GM12892 (cell line): ENCODE results near the gene KATNIP.
"Not testable (repeated sequence)": the region's sequence is repeated elsewhere in the genome, so short reads cannot be mapped to it uniquely, and the experiment has no call there.

Experiments used
- DNase-seq: peaks from one replicate; pipeline ENCODE4 v3.0.0; 2011; ENCODE audit not compliant: insufficient read length
- FAIRE-seq: peaks from 2 replicates; lab custom pipeline; 2011; peaks lifted over from hg19 to GRCh38; lab: Jason Lieb, UNC
- POLR2A ChIP-seq: IDR thresholded peaks from 2 replicates; pipeline ENCODE4 v1.6.1; 2011; ENCODE audit warnings: low read depth, low read length, control low read depth
- POLR2AphosphoS5 ChIP-seq: IDR thresholded peaks from 2 replicates; pipeline ENCODE4 v1.6.1; 2011; ENCODE audit warnings: low read depth, low read length, control low read depth
- TAF1 ChIP-seq: IDR thresholded peaks from 2 replicates; pipeline ENCODE4 v1.6.1; 2011; ENCODE audit warnings: low read depth, mild to moderate bottlenecking, control low read depth, low read length, borderline replicate concordance

KATNIP gene

GRCh38 chr16:27543801-27544200 lies 6.1 kb upstream of the KATNIP start:
- no peak for TF ChIP-seq POLR2A
- no peak for TF ChIP-seq POLR2AphosphoS5
- TF ChIP-seq TAF1: no peak
- FAIRE-seq: no peak
- no peak for DNase-seq

GRCh38 chr16:27544671-27545070 lies 5.3 kb upstream of the KATNIP start:
- no peak for DNase-seq
- TF ChIP-seq TAF1: no peak
- FAIRE-seq: no peak

- no peak for FAIRE-seq
- DNase-seq: no peak
- TF ChIP-seq TAF1 (no peak), POLR2AphosphoS5 (no peak), POLR2A (no peak)
Measured at GRCh38 chr16:27547134-27547533, 2.8 kb upstream of the KATNIP start.

DNA sequence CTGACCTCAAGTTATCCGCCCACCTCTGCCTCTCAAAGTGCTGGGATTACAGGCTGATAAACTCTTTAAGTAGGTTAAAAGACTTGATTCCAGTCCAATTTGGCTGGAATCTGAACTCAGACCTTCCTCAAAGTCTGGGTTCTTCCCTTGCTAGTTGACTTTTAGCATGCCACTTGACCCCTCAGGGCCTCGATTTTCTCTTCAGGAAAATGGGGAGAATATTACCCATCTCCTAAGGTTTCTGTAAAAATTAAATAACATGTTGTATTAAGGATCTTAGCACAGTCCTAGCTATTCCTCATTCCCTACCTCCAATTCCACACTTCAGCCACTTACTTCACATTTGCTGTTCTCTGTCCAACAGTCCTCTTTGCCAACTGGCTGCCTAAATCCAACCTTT lies 2.1 kb upstream of the KATNIP start:
- TF ChIP-seq POLR2A: no peak
- TF ChIP-seq POLR2AphosphoS5: no peak
- no peak for TF ChIP-seq TAF1
- no peak for FAIRE-seq
- no peak for DNase-seq

DNA sequence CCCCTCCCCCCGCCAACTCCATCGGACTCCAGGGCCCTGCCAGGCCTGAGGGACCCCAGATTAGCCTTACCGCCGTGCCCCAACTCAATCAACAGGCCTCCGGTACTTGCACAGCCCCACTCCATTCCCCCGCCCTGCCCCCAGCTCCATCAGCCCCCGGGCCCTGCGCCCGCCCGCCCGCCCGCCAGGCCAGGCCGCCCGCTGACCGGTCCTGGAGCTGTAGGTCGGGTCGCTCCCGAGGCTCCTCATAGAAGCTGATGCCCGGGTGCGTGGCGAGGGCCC lies 539 bp upstream of the KATNIP start:
- DNase-seq: no peak
- no peak for FAIRE-seq
- TF ChIP-seq TAF1: no peak
- TF ChIP-seq POLR2AphosphoS5: no peak
- no peak for TF ChIP-seq POLR2A

GRCh38 chr16:27550582-27550920 lies 607 bp downstream of the KATNIP start:
- FAIRE-seq (no peak), DNase-seq (no peak)
- TF ChIP-seq POLR2AphosphoS5: no peak
- TF ChIP-seq POLR2A: no peak
- TF ChIP-seq TAF1: no peak

DNA sequence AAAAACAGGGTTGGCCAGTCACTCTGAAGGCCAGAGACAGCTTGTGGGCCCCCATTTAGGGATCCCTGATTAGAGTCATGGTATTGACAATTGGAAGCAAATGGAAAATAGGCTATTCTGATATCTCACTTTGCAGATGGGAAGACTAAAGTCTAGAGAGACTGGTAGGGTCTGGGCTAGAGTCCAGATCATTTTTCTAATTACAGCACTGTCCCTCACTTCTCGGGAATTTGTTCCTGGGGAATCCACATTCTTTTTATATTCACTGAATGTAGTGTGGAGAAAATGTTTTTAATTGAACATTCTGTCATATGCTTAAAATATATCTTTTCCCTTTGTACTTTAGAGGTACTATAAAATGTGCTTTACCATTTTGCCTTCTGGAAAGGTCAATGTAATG lies 1.1 kb downstream of the KATNIP start:
- FAIRE-seq (no peak), DNase-seq (no peak)
- no peak for TF ChIP-seq POLR2AphosphoS5
- no peak for TF ChIP-seq POLR2A
- TF ChIP-seq TAF1: no peak

DNA sequence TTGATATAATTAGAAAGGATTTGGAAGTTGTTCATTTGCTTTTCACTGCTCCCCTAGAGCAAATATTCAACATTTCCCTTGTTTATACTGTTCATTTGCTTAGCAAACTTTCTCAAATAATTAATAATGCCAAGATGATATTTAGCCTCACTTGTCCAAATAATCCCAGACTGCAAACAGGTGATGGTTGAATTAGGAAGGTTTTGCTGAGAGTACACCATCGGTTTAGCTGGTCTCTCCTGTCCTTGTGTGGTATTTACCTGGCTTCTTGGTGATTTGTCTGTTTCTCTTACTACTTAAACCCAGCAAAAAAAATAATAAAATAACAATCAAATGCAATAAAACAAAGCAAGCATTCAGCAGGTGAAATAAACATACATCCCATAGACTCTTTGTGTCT lies 6.5 kb downstream of the KATNIP start:
- TF ChIP-seq TAF1: no peak
- no peak for TF ChIP-seq POLR2AphosphoS5
- TF ChIP-seq POLR2A: no peak
- no peak for FAIRE-seq

GRCh38 chr16:27558434-27558833 lies 8.5 kb downstream of the KATNIP start:
- FAIRE-seq (no peak), DNase-seq (no peak)
- TF ChIP-seq POLR2AphosphoS5: no peak
- no peak for TF ChIP-seq TAF1
- TF ChIP-seq POLR2A: no peak

More for the DNA sequence above, 6.5 kb downstream of the KATNIP start:
- no peak for DNase-seq

DNA sequence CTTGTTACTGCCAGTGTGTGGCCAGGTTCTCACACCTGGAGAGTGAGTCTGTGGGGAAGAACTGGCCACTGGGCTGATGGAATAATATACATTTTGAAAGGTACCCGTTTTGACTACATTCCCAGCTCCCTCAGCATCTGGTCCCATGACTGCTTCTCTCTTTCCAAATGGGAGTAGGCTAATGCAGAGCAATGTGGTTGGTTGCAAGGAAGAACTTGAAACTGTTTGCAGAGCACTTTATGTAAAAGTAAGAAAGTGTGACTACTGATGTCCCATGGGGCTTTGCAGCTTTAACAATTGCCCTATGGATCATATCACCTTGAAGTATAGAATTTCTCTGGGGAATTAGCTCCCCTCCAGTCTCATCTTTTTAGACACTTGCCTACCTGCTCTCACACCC lies 9.0 kb downstream of the KATNIP start:
- TF ChIP-seq POLR2A: no peak
- no peak for TF ChIP-seq TAF1
- TF ChIP-seq POLR2AphosphoS5: no peak
- FAIRE-seq (no peak), DNase-seq (no peak)

GRCh38 chr16:27561216-27561615 lies 11.3 kb downstream of the KATNIP start:
- no peak for TF ChIP-seq POLR2AphosphoS5
- TF ChIP-seq TAF1: no peak
- TF ChIP-seq POLR2A: no peak
- no peak for FAIRE-seq
- DNase-seq: no peak

GRCh38 chr16:27564224-27564623 lies 14.3 kb downstream of the KATNIP start:
- DNase-seq (no peak), FAIRE-seq (no peak)
- TF ChIP-seq POLR2A (no peak), POLR2AphosphoS5 (no peak)

DNA sequence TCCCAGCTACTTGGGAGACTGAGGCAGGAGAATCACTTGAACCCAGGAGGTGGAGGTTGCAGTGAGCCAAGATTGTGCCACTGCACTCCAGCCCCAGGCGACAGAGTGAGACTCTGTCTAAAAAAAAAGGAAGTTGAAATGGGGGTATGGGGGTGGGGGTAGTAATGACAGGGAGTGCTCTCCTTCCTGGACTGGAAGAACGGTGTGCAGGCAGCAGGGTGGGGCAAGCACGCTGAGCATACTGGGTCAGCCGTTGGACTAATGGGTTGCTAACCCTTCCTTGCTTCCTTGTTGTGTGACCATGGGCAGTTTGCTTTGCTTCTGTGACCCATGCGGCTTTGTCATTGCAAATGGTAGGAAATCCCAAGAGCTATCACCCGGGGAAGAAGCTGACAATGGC lies 16.5 kb downstream of the KATNIP start:
- DNase-seq (no peak), FAIRE-seq (no peak)
- TF ChIP-seq POLR2A (no peak), TAF1 (no peak), POLR2AphosphoS5 (no peak)

DNA sequence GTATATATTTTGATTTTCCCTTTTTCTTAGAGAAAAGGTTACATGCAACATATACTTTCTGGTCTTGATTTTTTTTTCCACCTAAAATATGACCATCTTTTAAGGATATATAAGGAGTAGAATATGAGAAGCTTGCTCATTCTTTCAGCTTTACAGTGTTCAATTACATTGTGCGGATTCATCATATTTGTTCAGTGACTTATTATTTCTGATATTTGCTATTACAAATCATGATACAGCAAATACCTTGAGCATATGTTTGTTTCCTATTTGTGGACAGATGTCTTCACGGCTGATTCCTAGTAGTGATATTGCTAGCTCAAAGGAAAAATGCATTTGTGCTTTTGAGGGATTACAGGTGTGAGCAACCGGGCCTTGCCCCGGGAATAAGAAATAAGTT lies 18.1 kb downstream of the KATNIP start:
- DNase-seq (no peak), FAIRE-seq (no peak)
- TF ChIP-seq POLR2AphosphoS5 (no peak), TAF1 (no peak), POLR2A (no peak)

DNA sequence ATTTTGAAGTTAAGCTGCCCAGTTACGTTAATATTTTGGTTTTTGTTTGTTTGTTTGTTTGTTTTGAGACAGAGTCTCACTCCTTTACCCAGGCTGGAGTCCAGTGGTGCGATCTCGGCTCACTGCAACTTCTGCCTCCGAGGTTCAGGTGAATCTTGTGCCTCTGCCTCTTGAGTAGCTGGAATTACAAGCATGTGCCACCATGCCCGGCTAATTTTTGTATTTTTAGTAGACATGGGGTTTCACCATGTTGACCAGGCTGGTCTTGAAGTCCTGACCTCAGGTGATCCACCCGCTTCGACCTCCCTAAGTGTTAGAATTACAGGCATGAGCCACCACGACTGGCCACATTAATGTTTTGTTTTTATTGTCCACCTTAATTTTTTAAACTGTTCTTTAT lies 21.0 kb downstream of the KATNIP start:
- not testable (repeated sequence) for FAIRE-seq, DNase-seq
